ENCODE measurements around the gene GINS1. TPM values are rescaled to one million over a fixed set of nuclear protein-coding genes. Genes with fewer than 3 reads are reported as not detected.

Gene GINS1
- total RNA-seq, 2 donors from 2014 or later: 2.2 to 6.0 TPM

DNA sequence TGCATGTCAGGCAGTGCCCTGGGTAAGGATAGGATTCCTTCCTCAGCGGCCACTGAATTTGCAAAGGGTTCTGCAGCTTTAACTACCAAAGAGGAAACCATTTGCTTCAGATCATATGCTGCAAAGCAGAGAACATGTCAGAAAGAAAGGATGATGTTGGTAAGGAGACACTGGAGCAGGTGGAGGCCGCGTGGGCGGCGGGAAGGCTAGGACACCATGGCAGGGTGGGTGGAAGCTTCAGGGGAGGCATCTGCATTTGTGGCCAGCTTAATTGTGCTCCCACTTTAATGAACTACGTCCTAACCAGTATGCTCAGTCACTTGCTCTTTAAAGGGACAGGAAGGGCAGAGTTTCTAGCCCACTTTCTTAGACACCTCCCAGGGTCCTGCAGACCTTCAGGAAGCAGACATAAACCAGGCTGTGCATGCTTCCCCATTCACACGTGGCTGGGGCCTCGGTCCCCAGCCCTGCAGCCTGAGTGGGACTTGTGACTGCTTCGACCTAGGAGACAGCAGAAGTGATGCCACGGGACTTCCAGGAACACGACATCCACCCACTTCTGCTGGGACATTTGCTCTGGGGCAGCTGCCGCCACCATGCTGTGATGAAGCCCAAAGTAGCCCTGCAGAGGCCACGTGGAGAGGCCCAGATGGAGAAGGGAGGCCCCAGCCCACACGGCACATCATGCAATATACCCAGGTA is 76.1 kb downstream of the GINS1 start:
- Histone ChIP-seq H3K4me3 (no peak overlapping the region), H3K9me3 (no peaks in the 10 kb centered on the region), H3K27me3 (replicated peaks; ENCODE audit: insufficient read depth) (no peaks in the 10 kb centered on the region), H3K27ac (no peak overlapping the region), H3K4me1 (replicated peaks) (no peaks in the 10 kb centered on the region), H3K36me3 (no peaks in the 10 kb centered on the region)
- TF ChIP-seq POLR2A (IDR thresholded peaks at IDR 0.05) (no peak), POLR2AphosphoS5 (IDR thresholded peaks at IDR 0.05) (no peak)
- TF ChIP-seq, protein P1, sequence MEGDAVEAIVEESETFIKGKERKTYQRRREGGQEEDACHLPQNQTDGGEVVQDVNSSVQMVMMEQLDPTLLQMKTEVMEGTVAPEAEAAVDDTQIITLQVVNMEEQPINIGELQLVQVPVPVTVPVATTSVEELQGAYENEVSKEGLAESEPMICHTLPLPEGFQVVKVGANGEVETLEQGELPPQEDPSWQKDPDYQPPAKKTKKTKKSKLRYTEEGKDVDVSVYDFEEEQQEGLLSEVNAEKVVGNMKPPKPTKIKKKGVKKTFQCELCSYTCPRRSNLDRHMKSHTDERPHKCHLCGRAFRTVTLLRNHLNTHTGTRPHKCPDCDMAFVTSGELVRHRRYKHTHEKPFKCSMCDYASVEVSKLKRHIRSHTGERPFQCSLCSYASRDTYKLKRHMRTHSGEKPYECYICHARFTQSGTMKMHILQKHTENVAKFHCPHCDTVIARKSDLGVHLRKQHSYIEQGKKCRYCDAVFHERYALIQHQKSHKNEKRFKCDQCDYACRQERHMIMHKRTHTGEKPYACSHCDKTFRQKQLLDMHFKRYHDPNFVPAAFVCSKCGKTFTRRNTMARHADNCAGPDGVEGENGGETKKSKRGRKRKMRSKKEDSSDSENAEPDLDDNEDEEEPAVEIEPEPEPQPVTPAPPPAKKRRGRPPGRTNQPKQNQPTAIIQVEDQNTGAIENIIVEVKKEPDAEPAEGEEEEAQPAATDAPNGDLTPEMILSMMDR (IDR thresholded peaks at IDR 0.05): no peak
- intact Hi-C loops (cut with DNase I): no loop called here
- no peak for DNase-seq (ENCODE audit: low spot score)
- 87% methylated on average over 14 of the region's 14 CpGs for WGBS

DNA sequence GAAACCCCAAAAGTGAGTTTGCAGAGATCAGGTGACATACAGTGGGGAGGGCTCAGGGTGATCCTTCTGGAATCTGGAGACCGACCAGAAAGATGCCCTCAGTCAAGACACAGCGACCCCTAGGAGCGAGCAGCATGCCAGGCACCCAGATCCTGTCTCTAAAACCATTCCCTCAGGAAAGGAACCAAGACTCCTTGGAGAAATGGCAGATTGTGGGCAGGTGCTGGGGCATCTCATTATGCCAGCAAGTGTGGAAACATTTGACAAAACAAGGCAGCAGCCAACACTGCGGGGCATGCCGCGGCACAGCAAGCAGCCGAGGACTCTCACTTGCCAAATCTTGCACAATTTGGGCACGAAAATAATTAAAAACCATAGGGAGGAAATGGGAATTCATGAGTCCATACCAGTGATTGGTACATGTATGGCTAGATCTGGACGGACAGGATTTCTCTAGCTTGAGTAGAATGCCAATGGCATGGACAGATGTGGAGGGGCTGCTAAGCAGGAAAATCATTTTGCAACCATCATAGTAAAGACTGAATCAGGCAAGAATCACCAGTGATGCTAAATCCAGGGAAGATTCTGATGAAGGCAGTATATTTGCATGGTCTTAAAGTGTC is 76.9 kb downstream of the GINS1 start:
- Histone ChIP-seq H3K4me3 (no peak overlapping the region), H3K27ac (no peak overlapping the region), H3K36me3 (no peaks in the 10 kb centered on the region), H3K9me3 (no peaks in the 10 kb centered on the region), H3K27me3 (replicated peaks; ENCODE audit: insufficient read depth) (no peaks in the 10 kb centered on the region), H3K4me1 (replicated peaks) (no peaks in the 10 kb centered on the region)
- peak; percentile 43 for TF ChIP-seq POLR2AphosphoS5 (IDR thresholded peaks at IDR 0.05)
- no peak for TF ChIP-seq POLR2A (IDR thresholded peaks at IDR 0.05)
- TF ChIP-seq, protein P1 (IDR thresholded peaks at IDR 0.05): no peak
- 61% methylated on average over 9 of the region's 9 CpGs for WGBS
- intact Hi-C loops (cut with DNase I): no loop called here
- DNase-seq (ENCODE audit: low spot score): peak; percentile 54

DNA sequence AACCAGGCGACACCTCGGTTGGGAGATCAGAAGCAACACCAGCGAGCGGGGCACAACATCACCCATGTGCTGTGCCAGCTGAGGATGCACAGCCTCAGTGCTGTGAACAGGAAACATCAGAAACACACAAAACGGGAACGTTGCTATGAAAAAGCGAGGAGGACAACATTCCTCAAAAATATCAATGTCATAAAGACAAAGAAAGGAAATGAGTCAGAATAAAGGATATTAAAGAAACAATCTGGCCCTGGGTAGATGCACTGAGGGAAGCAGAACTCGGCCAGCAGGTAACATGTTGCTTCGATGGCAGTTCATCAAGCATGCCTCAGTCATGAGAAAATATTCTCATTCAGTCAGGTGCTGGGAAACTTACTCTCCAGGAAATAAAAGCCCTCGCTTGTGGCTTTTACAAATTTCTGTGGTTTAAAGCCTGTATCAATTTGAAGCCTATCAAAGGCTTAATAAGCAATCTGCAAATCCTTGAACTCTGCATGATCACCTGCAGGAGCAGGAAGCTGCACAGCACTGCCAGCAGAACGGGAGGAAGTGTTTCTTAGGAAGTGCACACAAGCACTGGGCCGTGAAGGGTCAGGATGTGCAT is 77.5 kb downstream of the GINS1 start:
- TF ChIP-seq, protein P1 (IDR thresholded peaks at IDR 0.05): no peak
- Histone ChIP-seq H3K4me3 (no peak overlapping the region), H3K27me3 (replicated peaks; ENCODE audit: insufficient read depth) (no peaks in the 10 kb centered on the region), H3K36me3 (no peaks in the 10 kb centered on the region), H3K4me1 (replicated peaks) (no peaks in the 10 kb centered on the region), H3K27ac (no peak overlapping the region), H3K9me3 (no peaks in the 10 kb centered on the region)
- intact Hi-C loops (cut with DNase I): no loop called here
- 36% methylated on average over 12 of the region's 12 CpGs for WGBS
- DNase-seq (ENCODE audit: low spot score): no peak

DNA sequence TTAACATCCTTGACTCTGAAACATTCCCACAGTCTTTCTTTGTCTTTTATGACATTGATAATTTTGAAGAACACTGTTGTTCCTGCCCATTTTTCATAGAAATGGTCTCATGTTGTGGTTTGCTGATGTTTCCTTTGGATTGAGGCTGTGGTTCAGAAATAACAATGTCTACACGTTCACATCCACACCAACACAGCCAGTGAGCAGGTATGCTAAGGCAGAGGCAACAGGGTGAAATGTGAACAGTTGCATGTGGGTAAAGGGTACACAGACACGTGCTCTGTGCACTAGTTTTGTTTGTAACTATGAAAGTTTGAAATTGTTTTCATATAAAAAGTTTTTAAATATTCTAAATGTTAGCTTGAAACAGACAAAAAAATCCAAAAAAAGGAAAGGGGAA is 78.4 kb downstream of the GINS1 start:
- H3K27ac ChIP-seq: no peak overlapping the region
- DNase-seq (ENCODE audit: low spot score): no peak
- H3K9me3 ChIP-seq: no peaks in the 10 kb centered on the region
- no peaks in the 10 kb centered on the region for H3K4me1 ChIP-seq (replicated peaks)
- H3K27me3 ChIP-seq (replicated peaks; ENCODE audit: insufficient read depth): no peaks in the 10 kb centered on the region
- H3K4me3 ChIP-seq: no peak overlapping the region
- 67% methylated on average over 2 of the region's 2 CpGs for WGBS
- TF ChIP-seq POLR2A (IDR thresholded peaks at IDR 0.05) (no peak), POLR2AphosphoS5 (IDR thresholded peaks at IDR 0.05) (no peak)
- TF ChIP-seq, protein P1 (IDR thresholded peaks at IDR 0.05): no peak
- H3K36me3 ChIP-seq: no peaks in the 10 kb centered on the region
- intact Hi-C loops (cut with DNase I): no loop called here
